HG03378 (cell line): Measurements from ENCODE around the gene STK11.
"Not testable (repeated sequence)": the region's sequence is repeated elsewhere in the genome, so short reads cannot be mapped to it uniquely, and the experiment has no call there.

Experiments used
- ATAC-seq: cut with Tn5 transposase; IDR thresholded peaks from one replicate; pipeline ENCODE4 v1.9.1; 2021; ENCODE audit warnings: mild to moderate bottlenecking, moderate library complexity; ENCODE audit not compliant: unreplicated experiment

The STK11 gene

DNA sequence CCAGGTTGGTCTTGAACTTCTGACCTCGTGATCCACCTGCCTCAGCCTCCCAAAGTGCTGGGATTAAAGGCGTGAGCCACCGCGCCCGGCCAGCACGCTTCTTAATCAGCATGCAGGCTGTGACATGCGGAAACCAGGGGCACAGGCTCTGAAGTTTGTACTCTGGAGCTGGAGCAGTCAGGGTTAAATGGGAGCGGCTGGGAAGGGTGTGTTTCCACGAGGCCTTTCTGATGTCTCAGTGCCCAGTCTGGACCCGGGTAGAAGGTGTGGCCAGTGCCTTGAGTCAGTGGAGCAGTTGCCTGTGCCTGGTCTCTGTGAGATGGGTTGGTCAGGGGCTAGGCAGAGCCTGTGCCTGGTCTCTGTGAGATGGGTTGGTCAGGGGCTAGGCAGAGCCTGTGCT, 3.3 kb downstream of the STK11 start:
- ATAC-seq: not testable (repeated sequence)

DNA sequence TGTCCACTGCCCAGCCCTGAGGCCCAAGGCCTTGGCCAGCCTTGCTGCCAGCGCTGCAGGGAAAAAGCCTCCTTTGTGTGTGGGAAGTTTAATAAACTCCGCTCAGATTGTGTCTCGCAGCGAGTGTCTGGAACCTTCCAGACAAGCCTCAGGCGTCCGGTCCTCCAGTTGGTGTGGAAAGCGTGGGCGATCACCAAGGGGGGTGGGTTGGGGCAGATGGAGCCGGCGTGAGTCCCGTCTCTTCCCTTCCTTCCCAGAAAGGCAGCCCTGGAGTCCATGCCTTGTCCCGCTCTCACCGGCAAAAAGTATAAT, 4.6 kb downstream of the STK11 start:
- ATAC-seq: no peak

DNA sequence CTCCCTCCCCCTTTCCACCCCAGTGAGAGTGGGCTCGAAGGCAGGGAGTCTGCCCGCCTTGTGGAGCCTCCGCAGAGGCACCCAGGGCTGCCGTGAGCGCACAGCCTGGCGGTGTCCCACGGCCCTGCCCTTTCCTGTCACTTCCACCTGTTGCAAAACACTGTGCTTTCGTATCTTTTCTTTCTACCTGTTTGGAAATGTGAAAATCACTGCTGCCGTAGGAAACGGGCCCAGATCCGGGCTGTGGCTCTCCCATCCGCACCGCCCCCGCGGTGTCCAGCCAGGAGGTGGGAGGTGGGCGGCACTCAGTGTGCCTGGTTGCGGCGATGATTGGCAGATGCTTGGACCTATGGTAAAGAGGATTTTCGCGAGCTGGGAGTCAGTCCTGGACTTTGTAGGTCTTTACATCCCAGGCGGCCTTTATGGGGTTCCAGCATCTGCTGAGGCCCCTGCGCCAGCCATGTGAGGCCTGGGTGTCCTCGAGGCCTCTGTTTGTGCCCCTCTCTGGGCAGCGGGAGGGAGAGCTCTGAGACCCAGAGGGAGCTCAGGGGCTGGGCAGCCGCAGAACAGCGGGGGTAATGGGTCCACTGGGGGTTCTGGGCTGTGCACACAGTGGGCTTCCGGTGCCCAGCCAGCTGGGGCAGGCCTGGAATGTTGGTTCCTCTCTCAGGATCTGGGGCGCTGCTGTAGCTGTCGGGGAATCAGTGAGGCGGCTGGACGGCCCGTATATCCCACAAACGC, 6.1 kb downstream of the STK11 start:
- no peak for ATAC-seq

DNA sequence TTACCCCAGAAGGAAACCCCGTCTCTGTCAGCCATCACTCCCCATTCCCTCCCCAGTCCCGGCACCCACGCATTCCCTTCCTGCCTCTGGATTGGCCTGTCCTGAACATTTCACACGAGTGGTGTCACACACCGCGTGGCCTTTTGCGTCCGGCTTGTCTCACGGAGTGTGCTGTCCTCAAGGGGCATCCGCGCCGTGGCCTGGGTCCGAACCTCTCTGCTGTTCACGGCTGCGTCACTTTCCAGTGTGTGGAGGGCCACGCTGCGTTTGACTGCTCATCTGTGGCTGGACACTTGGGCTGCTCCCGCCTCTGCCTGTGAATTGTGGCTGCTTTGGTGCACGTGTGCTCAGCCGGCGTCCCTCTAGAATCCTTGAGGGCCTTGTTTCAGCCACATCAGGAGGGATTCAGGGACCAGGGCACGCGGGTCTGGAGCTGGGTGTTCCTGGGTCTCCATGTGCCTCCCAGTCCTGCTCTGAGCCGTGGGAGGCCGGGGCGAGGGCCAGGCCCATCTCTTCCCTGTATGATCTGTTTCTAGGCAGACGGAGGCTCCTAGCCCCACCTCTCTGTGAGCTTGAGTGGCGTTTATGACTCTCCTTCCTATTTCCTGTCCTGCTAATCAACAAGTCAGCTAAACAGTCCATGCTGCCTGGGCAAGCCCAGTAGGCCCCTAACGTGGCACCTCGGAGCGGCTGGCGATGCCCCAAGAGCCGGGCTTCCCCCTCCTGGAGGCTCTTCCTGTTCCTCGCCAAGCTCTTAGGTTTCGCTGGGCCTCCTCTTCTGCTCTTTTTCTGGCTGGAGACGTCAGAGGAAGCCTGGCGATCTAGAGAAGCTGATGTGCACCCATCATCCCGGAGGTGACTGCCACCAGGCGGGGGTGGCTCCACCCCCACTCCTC, 8.1 kb downstream of the STK11 start:
- ATAC-seq: no peak

DNA sequence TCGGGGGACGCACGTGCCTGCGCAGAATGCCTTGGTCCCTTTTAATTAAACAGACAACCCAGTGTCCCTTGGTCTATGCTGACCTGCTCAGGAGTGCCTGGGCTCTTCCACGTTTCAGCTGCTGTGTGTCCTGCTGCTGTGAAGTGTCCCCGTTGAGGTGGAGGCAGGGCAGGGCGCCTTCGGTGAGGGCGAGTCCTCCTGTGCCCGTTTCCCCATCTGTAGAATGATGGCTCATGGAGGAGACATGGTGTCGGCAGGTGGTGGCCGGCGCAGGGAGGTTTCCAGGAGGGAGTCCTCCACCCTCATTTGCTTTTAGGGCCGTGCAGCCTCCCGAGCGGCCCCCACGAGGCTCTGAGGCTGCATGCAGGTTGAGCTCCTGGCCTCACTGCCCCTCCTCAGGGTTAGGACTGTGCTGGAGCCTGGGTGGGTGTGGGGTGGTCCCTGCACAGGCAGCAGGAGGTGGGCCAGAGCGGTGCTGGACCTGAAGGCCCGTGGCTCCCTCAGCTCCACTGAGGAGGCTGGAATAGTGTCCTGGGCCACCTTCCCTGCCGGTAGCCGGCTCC, 8.8 kb downstream of the STK11 start:
- ATAC-seq: no peak

DNA sequence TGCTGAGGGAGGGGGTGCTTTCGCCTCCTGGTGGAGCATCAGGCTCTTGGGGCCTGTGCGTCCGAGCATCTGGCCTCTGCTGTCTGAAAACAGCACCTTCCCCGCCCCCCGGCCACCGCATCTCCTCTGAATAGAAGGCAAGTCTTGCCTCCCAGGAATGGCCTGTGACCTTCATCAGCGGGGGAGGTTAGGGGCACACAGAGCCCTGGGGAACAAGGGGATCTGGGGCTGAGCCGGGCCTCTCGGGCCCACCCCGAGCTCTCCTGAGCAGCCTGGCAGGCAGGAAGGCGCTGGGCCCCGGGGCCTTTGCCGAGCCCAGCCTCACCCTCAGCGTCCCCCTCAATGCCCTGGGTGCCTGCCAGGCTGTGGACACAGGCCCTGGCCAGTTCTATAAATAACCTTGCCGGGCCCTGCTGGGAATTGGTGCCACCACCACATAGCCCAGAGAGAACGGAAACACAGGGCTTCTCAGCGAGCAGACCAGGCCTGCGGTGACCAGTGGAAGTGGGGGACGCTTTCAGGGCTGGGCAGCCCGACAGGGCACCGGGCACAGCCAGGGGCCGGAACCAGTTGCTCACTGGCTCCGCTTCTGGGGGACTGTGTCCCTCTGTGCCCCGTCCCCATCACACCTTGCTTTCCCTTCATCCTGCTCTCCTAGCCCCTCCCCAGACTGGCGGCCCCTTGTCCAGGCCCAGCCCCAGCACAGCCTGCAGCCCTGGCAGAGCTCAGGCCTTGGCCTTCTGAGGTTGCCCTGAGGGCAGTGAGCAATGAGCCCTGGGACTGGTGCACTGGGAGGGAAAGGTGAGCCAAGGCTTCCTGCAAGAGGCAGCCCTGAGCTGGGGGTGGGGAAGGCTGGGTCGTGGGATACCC, 9.5 kb downstream of the STK11 start:
- ATAC-seq: no peak

GRCh38 chr19:1216756-1217155, 11.2 kb downstream of the STK11 start:
- ATAC-seq: no peak

- no peak for ATAC-seq
Observed at GRCh38 chr19:1217366-1217765, 11.8 kb downstream of the STK11 start.

DNA sequence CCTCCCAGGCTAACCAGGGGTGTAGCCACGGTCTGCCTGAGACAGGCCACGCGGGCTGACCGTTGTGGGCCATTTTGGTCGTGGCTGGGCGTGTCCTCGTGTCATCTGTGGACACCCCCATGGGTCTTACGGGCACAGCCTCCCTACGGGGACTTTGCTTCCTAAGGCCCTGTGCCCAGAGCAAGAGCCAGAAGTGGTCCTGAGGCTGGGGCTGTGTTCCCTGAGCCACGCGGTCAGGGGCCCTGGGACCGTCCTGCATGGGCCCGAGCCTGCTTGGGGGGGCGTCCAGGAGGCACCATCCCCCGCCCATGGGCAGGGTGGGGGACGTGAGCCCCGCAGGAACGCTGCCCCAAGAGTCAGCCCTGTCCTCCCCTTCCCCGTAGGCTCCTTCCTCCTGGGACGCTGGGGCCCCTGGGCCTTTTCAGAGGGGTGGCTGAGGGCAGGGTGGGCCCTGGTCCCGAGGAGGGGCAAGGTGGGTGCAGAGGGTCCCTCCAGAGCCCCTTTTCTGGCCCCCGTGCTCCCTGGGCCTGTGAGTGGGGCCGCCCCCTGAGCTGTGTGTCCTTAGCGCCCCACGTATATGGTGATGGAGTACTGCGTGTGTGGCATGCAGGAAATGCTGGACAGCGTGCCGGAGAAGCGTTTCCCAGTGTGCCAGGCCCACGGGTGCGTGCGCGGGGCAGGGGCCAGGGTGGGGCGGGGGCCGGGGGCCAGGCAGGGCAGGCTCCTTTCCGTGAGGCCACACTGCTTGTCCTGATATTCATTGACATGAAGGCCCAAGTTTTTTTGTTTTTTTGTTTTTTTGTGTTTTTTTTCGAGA, 13.4 kb downstream of the STK11 start:
- ATAC-seq: no peak

DNA sequence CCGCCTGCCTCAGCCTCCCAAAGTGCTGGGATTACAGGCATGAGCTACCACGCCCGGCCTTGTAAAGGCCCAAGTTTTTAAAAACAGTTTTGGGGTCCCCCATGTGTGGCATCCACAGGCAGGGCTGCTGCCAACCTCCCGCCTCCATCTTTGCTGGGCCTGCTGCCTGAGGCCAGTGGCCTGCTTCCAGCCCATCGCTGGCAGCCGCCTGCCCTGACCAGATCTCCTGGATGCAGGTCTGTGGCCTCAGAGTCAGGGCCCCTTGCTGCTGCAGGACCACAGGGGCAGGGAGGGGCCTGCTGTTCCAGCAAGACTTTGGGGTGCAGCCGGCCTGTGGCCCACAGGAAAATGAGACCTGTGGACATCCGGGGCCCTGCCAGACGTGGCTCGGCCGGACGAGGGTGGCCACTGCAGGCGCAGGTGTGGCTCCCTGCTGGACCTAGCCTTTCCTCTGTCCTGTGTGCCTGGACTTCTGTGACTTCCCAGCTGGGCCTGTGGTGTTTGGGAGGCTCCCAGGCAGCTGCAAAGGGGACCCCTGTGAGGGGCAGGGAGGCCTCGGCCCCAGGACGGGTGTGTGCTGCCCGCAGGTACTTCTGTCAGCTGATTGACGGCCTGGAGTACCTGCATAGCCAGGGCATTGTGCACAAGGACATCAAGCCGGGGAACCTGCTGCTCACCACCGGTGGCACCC, 14.4 kb downstream of the STK11 start:
- ATAC-seq: no peak

DNA sequence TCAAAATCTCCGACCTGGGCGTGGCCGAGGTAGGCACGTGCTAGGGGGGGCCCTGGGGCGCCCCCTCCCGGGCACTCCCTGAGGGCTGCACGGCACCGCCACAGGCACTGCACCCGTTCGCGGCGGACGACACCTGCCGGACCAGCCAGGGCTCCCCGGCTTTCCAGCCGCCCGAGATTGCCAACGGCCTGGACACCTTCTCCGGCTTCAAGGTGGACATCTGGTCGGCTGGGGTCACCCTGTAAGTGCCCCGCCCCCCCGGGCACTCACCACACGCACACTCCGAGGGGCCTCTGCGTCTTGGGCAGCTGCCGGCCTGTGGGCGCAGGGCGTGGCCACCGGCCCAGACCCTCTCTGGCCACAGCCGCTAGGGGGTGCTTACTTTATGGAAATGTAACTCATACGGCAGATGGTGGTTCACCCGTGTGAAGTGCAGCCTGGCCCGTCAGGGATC, 14.9 kb downstream of the STK11 start:
- no peak for ATAC-seq

DNA sequence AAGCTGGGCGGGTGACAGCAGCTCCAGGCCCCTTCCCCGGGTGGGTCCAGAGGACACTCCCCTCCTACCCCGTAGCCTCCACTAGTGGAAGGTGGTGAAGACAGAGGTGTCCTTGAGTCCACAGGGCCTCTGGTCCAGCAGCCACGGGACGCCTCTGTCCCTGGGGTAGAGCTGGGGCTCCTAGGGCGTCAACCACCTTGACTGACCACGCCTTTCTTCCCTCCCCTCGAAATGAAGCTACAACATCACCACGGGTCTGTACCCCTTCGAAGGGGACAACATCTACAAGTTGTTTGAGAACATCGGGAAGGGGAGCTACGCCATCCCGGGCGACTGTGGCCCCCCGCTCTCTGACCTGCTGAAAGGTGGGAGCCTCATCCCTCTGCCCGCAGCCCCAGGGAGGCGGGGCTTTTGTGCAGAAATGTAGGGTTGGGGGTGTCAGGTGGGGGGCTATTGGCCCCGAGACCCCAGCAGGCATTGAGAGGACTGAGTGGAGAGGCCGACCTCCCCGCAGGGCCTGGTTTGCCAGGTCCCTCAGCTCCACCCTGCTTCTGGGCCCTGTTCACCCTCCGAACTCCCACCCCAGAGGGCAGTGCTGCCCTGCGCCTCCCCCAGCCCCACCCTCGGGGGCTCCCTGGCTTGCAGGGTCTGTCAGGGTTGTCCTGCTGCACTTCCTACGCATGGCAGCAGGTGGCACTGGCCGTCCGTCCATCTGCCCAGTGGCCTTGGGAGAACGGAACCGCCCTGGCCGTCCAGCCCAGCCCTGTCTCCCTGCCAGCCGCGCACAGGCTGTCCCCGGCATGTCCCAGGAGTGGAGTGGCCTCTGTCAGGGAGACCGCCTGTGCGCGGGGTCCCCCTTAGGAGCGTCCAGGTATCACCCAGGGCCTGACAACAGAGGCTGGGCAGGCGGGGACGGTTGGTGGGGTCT, 15.7 kb downstream of the STK11 start:
- ATAC-seq: no peak

- no peak for ATAC-seq
Observed at GRCh38 chr19:1221904-1222255, 16.3 kb downstream of the STK11 start.

DNA sequence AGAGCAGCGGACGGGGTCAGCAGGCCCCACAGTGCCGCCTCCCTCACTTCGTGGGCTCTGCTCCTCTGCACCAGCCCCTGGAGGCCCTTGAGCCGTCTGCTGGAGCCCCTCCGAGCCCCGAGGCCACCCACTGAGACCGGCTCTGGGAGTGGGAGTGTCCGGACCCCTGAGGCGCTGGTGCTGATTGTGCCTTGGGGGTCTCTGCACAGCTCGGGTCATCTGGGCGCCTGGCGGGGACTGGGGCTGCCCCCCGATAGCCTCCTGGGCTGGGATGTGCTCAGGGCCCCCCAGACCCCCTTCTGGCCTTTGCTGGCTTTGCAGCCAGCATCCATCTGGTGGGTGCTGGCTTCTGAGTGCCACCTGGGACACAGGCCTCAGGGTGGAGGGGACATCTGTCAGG, 16.8 kb downstream of the STK11 start:
- ATAC-seq: no peak

GRCh38 chr19:1223018-1223855, 17.7 kb downstream of the STK11 start:
- ATAC-seq: no peak

DNA sequence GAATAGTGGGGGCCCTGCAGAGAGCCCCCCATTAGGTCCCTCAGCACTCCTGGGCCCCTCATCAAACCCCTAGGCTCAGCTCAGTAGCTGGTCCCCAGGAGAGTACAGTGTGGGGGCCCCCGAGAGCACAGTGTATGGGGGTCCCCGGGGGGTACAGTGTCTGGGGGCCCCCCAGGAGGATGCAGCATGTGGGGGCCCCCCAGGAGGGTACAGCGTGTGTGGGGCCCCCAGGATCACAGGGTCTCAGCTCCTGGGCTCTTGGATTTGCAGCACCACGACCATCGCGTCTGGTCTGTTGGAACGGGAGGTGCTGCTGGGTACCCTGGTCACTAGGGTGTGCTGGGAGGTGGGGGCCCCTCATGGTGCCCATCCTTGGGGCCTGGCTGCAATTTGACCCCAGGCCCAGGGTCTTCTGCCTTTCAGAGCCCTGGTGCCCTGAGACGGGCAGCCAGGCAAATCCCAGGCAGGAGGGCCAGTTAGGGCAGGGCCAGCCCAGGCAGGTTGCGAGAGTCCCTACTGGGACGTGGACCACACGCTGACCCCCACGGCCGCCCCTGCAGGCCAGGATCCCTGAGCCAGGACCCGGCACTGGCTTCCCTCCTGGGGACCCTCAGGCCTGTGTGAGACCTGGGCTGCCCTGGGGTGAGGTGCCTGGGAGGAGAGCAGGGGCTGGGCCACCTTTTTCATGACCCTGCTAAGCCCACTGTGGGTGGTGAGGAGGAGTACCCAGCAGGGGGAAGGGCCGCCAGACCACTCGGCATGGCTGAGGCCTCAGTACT, 18.7 kb downstream of the STK11 start:
- no peak for ATAC-seq

GRCh38 chr19:1224847-1225246, 19.3 kb downstream of the STK11 start:
- ATAC-seq: no peak
